GM12878 (cell line): ENCODE data around the gene GPR179. TPM values are rescaled to one million over a fixed set of nuclear protein-coding genes. Genes with fewer than 3 reads are reported as not detected.

Experiments
- ATAC-seq: fragments of 200-7000 bp; cut with Tn5 transposase; 3 replicates; pipeline ENCODE4 v1.9.1; 2020; ENCODE audit warnings: mild to moderate bottlenecking, moderate library complexity
- BruUV-seq: library from RNA; stranded (reverse); fragments of 400-500 nt; replicated peaks from 2 replicates; lab custom pipeline; 2021; lab: Mats Ljungman, UMichigan
- CTCF ChIA-PET: fragments of 300-600 bp; sonication (Branson Sonifier 250); formaldehyde crosslinking; extraction: SDS; loops from one replicate; lab custom pipeline; 2021; ENCODE audit warnings: inconsistent platforms; lab: Yijun Ruan, JAX
- POLR2A ChIA-PET: fragments of 350-600 bp; formaldehyde crosslinking; extraction: SDS; loops from one replicate; lab custom pipeline; 2021; ENCODE audit warnings: inconsistent platforms; lab: Charles Lee
- RAD21 ChIA-PET: fragments of 300-600 bp; sonication (Branson Sonifier 250); formaldehyde crosslinking; loops from one replicate; lab custom pipeline; 2023; ENCODE audit warnings: antibody characterized with exemption; ENCODE audit not compliant: unreplicated experiment; lab: Charles Lee
- SMC1A ChIA-PET: fragments of 300-600 bp; sonication (Branson Sonifier 250); formaldehyde crosslinking; loops from one replicate; lab custom pipeline; 2023; ENCODE audit not compliant: unreplicated experiment, uncharacterized antibody; lab: Charles Lee
- DNase-seq: peaks from one replicate; pipeline ENCODE4 v3.0.0-alpha.2; 2011; ENCODE audit warnings: low read depth, low spot score
- FAIRE-seq: peaks from 3 replicates; lab custom pipeline; 2011; peaks lifted over from hg19 to GRCh38; lab: Jason Lieb, UNC
- H2AFZ ChIP-seq: 2 replicates; pipeline ENCODE4 v1.6.0; 2011; ENCODE audit warnings: low read depth, low read length, control low read depth; ENCODE audit not compliant: control insufficient read depth
- H3K27ac ChIP-seq: 2 replicates; pipeline ENCODE4 v1.5.1; 2011; ENCODE audit warnings: control low read depth; ENCODE audit not compliant: control insufficient read depth, insufficient read depth
- H3K27me3 ChIP-seq, 2 experiments: replicated peaks in 1 of 2; 2 replicates each; pipeline versions ENCODE4 v1.6.0 to v1.6.1; 2011; ENCODE audit warnings: low read length in 1 of 2; ENCODE audit not compliant: control insufficient read depth in 2 of 2, insufficient read depth in 2 of 2
- H3K36me3 ChIP-seq, 2 experiments: 2 replicates each; pipeline ENCODE4 v1.5.1; 2011; ENCODE audit warnings: low read length in 1 of 2; ENCODE audit not compliant: control insufficient read depth in 2 of 2, insufficient read depth in 2 of 2
- H3K4me1 ChIP-seq: 2 replicates; pipeline ENCODE4 v1.6.1; 2011; ENCODE audit warnings: mild to moderate bottlenecking, low read length, moderate library complexity, mixed read lengths; ENCODE audit not compliant: control insufficient read depth, insufficient read depth
- H3K4me2 ChIP-seq: 2 replicates; pipeline ENCODE4 v1.6.0; 2011; ENCODE audit warnings: control low read depth; ENCODE audit not compliant: control insufficient read depth, insufficient read depth
- H3K4me3 ChIP-seq: fragments of 200-600 bp; sonication (generic); 2 replicates; pipeline ENCODE4 v1.5.1; 2016
- H3K79me2 ChIP-seq: 2 replicates; pipeline ENCODE4 v1.6.0; 2011; ENCODE audit warnings: low read length; ENCODE audit not compliant: control insufficient read depth, insufficient read depth
- H3K9ac ChIP-seq: 2 replicates; pipeline ENCODE4 v1.8.0; 2011; ENCODE audit warnings: low read length, control low read depth, mixed read lengths; ENCODE audit not compliant: control insufficient read depth, insufficient read depth
- H3K9me3 ChIP-seq: replicated peaks from 3 replicates; pipeline ENCODE4 v1.5.1; 2011; ENCODE audit warnings: mild to moderate bottlenecking, low read length; ENCODE audit not compliant: control insufficient read depth, insufficient read depth
- H4K20me1 ChIP-seq: 2 replicates; pipeline ENCODE4 v1.6.0; 2011; ENCODE audit not compliant: control insufficient read depth, insufficient read depth
- HCFC1 ChIP-seq: fragments of 150-350 bp; IDR thresholded peaks from 2 replicates; pipeline ENCODE4 v1.6.1; 2014; ENCODE audit warnings: low read length
- IRF4 ChIP-seq: IDR thresholded peaks from 2 replicates; pipeline ENCODE4 v1.6.1; 2011; ENCODE audit warnings: low read depth, low read length
- MEF2A ChIP-seq: IDR thresholded peaks from 2 replicates; pipeline ENCODE4 v1.6.1; 2011; ENCODE audit warnings: low read depth, mild to moderate bottlenecking, low read length, moderate library complexity; ENCODE audit not compliant: insufficient read depth
- RCOR1 ChIP-seq: conservative IDR thresholded peaks from 2 replicates; pipeline ENCODE4 v1.6.1; 2012; ENCODE audit warnings: low read depth, low read length, improper control_type of control experiment
- SMAD1 ChIP-seq: fragments of 450-650 bp; IDR thresholded peaks from 2 replicates; pipeline ENCODE4 v1.6.1; 2018; ENCODE audit warnings: mild to moderate bottlenecking, low read depth; ENCODE audit not compliant: partially characterized antibody
- SREBF1 ChIP-seq: IDR thresholded peaks from 2 replicates; pipeline ENCODE4 v1.6.1; 2012; ENCODE audit warnings: mild to moderate bottlenecking, low read length
- SREBF2 ChIP-seq: IDR thresholded peaks from 2 replicates; pipeline ENCODE4 v1.6.1; 2012; ENCODE audit warnings: mild to moderate bottlenecking, low read length
- STAT3 ChIP-seq: IDR thresholded peaks from 2 replicates; pipeline ENCODE4 v1.6.1; 2011; ENCODE audit warnings: low read depth, low read length, improper control_type of control experiment
- SUPT20H ChIP-seq: IDR thresholded peaks from 2 replicates; pipeline ENCODE4 v1.6.1; 2011; ENCODE audit warnings: low read depth, mild to moderate bottlenecking, low read length, moderate library complexity, borderline replicate concordance; ENCODE audit not compliant: control insufficient read depth
- YBX1 ChIP-seq: fragments of 450-650 bp; IDR thresholded peaks from 2 replicates; pipeline ENCODE4 v1.6.1; 2016; ENCODE audit warnings: antibody characterized with exemption
- YY1 ChIP-seq: IDR thresholded peaks from 2 replicates; pipeline ENCODE4 v1.6.1; 2011; ENCODE audit warnings: low read depth, mild to moderate bottlenecking, low read length
- ZNF207 ChIP-seq: fragments of 450-650 bp; IDR thresholded peaks from 2 replicates; pipeline ENCODE4 v1.6.1; 2014; ENCODE audit warnings: antibody characterized with exemption, mild to moderate bottlenecking, borderline replicate concordance
- ZNF274 ChIP-seq: IDR thresholded peaks from one replicate; pipeline ENCODE4 v1.8.0; 2011; ENCODE audit not compliant: insufficient read length, insufficient read depth
- WGBS: methylation state at CpG from one replicate; pipeline ENCODE4 v1.1.6; 2016; ENCODE audit warnings: low lambda C conversion rate; ENCODE audit not compliant: insufficient replicate concordance, insufficient coverage; ENCODE audit errors: missing lambda C conversion rate; 5-methylcytosine and 5-hydroxymethylcytosine counted together
- in situ Hi-C: fragments of 300-500 bp; cut with MboI; formaldehyde crosslinking; loops from 9 replicates; pipeline ENCODE4 v1.14.3; 2018; ENCODE audit warnings: mixed read lengths
- intact Hi-C: fragments of 100-400 bp; cut with micrococcal nuclease; formaldehyde crosslinking; loops from one replicate; pipeline ENCODE4 v1.14.2; 2022; ENCODE audit not compliant: unreplicated experiment
- polyA plus RNA-seq, 11 experiments: library from polyadenylated mRNA; depleted of rRNA in 4 of 11; unstranded in 6 of 11; stranded (reverse) in 5 of 11; fragments of >200 nt; fragmentation: Nextera tagmentation in 4 of 11; fragmentation: Illumina TruSeq in 1 of 11; extraction: Ambion mirVana in 4 of 11; extraction: Trizol in 1 of 11; gene quantifications; 1 replicate in 1 of 11; 2 replicates in 10 of 11; pipeline versions ENCODE4 v1.2.1 to v1.2.3, GENCODE V29; 2011 to 2016; ENCODE audit warnings: inconsistent platforms in 2 of 11, missing spikeins in 2 of 11, low read depth in 1 of 11
- total RNA-seq, 4 experiments: library from RNA; depleted of rRNA in 3 of 4; stranded (reverse); fragments of >200 nt in 3 of 4; fragmentation: Illumina TruSeq in 1 of 4; extraction: Trizol in 1 of 4; gene quantifications; 2 replicates each; pipeline versions ENCODE4 v1.2.1 to v1.2.3, GENCODE V29; 2013 to 2021
- TF ChIP-seq, protein P1 (sequence below): IDR thresholded peaks from 2 replicates; pipeline ENCODE4 v1.6.1; 2012; ENCODE audit warnings: improper control_type of control experiment, low read depth, low read length; ENCODE audit not compliant: insufficient replicate concordance
- TF ChIP-seq, protein P2 (sequence below): fragments of 450-650 bp; IDR thresholded peaks from 2 replicates; pipeline ENCODE4 v1.6.1; 2017; ENCODE audit warnings: mild to moderate bottlenecking
- TF ChIP-seq, protein P3 (sequence below): fragments of 150-350 bp; IDR thresholded peaks from 2 replicates; pipeline ENCODE4 v1.6.1; 2014; ENCODE audit warnings: mild to moderate bottlenecking, low read depth, low read length

GPR179 gene
- total and polyA plus RNA-seq, 10 of the 15 experiments (the other 5 are each of a cell fraction or from before 2014, with no cell fraction given): under 0.01 to 0.08 (median 0.01) TPM; not detected in 3

DNA sequence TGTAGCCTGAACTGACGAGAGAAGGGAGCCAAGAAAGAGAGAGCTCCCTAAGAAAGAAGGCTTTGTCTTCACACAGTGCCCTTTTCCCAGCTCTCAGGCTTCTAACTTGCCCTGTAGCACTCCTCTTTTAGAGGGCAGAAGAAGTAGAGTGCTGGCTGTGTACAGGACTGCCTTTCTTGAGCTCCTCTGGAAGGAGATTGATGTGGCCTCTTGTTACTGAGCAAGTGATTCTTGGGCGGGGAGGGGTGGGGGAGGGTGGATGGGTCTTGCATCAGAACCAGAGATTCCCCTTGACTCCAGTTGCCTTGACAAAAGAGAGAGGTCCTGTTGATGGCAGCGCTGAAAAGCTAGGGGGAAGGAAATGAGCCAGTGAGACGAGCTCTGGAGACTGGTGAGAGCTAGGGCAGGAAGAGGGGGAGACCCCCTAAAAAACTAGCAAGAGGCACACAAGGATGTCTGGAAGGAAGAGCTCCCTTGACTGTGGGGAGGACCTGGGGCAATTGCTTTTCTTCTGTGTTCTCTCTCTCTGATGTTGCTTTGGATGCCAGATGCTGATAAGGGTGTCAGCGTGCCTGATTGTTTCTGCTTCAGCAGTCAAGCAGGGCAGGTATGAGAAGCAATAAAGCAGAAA is 18.4 kb downstream of the GPR179 start:
- H3K27me3 ChIP-seq: no peaks in the 10 kb centered on the region
- no peaks in the 10 kb centered on the region for H4K20me1 ChIP-seq
- intact Hi-C loops: no loop called here
- H3K4me1 ChIP-seq: no peaks in the 10 kb centered on the region; the same call in 1 of the 2 replicates
- DNase-seq (no peak), ATAC-seq (peak; percentile 22; the same call in 1 of the 3 replicates), FAIRE-seq (no peak)
- BruUV-seq: no TSS peak
- H3K4me3 ChIP-seq: no peak overlapping the region
- ChIA-PET RAD21 (interaction anchor here (0.8 to 1.8 kb wide), 4 partner anchors 24 to 161 kb away, joined by 3 to 6 read pairs (median 3); no protein-coding TSS in a partner anchor), CTCF (interaction anchor here (1.0 to 4.5 kb wide), 5 partner anchors 7 to 89 kb away, joined by 3 to 36 read pairs (median 7); no protein-coding TSS in a partner anchor), POLR2A (interaction anchor here (1.8 kb wide), 1 partner anchor 24 kb away, joined by 6 read pairs; no protein-coding TSS in a partner anchor), SMC1A (interaction anchor here (1.2 kb wide), 1 partner anchor 24 kb away, joined by 3 read pairs; no protein-coding TSS in a partner anchor)
- in situ Hi-C loops: no loop called here
- no peak overlapping the region for H2AFZ ChIP-seq
- peaks cover 3 to 11% of the 10 kb centered on the region in 2 experiments for H3K36me3 ChIP-seq
- no peaks in the 10 kb centered on the region; the same call in 2 of the 3 replicates for H3K9me3 ChIP-seq
- 33% methylated on average over 5 of the region's 5 CpGs for WGBS
- H3K79me2 ChIP-seq: no peaks in the 10 kb centered on the region
- H3K4me2 ChIP-seq: no peak overlapping the region
- no peak overlapping the region for H3K27ac ChIP-seq
- H3K9ac ChIP-seq: no peak overlapping the region
- TF ChIP-seq IRF4 (no peak), RCOR1 (no peak), ZNF207 (no peak), SREBF1 (no peak), STAT3 (no peak), SUPT20H (no peak), YBX1 (no peak), SREBF2 (no peak), YY1 (no peak), ZNF274 (no peak), MEF2A (no peak), SMAD1 (no peak), HCFC1 (no peak)
- TF ChIP-seq, protein P1, sequence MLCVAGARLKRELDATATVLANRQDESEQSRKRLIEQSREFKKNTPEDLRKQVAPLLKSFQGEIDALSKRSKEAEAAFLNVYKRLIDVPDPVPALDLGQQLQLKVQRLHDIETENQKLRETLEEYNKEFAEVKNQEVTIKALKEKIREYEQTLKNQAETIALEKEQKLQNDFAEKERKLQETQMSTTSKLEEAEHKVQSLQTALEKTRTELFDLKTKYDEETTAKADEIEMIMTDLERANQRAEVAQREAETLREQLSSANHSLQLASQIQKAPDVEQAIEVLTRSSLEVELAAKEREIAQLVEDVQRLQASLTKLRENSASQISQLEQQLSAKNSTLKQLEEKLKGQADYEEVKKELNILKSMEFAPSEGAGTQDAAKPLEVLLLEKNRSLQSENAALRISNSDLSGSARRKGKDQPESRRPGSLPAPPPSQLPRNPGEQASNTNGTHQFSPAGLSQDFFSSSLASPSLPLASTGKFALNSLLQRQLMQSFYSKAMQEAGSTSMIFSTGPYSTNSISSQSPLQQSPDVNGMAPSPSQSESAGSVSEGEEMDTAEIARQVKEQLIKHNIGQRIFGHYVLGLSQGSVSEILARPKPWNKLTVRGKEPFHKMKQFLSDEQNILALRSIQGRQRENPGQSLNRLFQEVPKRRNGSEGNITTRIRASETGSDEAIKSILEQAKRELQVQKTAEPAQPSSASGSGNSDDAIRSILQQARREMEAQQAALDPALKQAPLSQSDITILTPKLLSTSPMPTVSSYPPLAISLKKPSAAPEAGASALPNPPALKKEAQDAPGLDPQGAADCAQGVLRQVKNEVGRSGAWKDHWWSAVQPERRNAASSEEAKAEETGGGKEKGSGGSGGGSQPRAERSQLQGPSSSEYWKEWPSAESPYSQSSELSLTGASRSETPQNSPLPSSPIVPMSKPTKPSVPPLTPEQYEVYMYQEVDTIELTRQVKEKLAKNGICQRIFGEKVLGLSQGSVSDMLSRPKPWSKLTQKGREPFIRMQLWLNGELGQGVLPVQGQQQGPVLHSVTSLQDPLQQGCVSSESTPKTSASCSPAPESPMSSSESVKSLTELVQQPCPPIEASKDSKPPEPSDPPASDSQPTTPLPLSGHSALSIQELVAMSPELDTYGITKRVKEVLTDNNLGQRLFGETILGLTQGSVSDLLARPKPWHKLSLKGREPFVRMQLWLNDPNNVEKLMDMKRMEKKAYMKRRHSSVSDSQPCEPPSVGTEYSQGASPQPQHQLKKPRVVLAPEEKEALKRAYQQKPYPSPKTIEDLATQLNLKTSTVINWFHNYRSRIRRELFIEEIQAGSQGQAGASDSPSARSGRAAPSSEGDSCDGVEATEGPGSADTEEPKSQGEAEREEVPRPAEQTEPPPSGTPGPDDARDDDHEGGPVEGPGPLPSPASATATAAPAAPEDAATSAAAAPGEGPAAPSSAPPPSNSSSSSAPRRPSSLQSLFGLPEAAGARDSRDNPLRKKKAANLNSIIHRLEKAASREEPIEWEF: no peak
- TF ChIP-seq, protein P2, sequence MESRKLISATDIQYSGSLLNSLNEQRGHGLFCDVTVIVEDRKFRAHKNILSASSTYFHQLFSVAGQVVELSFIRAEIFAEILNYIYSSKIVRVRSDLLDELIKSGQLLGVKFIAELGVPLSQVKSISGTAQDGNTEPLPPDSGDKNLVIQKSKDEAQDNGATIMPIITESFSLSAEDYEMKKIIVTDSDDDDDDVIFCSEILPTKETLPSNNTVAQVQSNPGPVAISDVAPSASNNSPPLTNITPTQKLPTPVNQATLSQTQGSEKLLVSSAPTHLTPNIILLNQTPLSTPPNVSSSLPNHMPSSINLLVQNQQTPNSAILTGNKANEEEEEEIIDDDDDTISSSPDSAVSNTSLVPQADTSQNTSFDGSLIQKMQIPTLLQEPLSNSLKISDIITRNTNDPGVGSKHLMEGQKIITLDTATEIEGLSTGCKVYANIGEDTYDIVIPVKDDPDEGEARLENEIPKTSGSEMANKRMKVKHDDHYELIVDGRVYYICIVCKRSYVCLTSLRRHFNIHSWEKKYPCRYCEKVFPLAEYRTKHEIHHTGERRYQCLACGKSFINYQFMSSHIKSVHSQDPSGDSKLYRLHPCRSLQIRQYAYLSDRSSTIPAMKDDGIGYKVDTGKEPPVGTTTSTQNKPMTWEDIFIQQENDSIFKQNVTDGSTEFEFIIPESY: no peak
- TF ChIP-seq, protein P3, sequence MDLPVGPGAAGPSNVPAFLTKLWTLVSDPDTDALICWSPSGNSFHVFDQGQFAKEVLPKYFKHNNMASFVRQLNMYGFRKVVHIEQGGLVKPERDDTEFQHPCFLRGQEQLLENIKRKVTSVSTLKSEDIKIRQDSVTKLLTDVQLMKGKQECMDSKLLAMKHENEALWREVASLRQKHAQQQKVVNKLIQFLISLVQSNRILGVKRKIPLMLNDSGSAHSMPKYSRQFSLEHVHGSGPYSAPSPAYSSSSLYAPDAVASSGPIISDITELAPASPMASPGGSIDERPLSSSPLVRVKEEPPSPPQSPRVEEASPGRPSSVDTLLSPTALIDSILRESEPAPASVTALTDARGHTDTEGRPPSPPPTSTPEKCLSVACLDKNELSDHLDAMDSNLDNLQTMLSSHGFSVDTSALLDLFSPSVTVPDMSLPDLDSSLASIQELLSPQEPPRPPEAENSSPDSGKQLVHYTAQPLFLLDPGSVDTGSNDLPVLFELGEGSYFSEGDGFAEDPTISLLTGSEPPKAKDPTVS: no peak
